Kidney (tissue), 14 donors: ENCODE data around the gene VN1R2. TPM values are rescaled to one million over a fixed set of nuclear protein-coding genes. Genes with fewer than 3 reads are reported as not detected.
"Not testable (repeated sequence)": the region's sequence is repeated elsewhere in the genome, so short reads cannot be mapped to it uniquely, and the experiment has no call there.

Source experiments
- DNase-seq, 5 donors: peaks; one replicate each; pipeline ENCODE4 v3.0.0-alpha.2; 2013 to 2020
- FAIRE-seq: peaks from 2 replicates; lab custom pipeline; 2012; peaks lifted over from hg19 to GRCh38; lab: Jason Lieb, UNC
- H3K27ac ChIP-seq, 2 donors: one replicate each; pipeline ENCODE4 v1.7.0; 2013; ENCODE audit warnings: low read depth in 2 of 2, low read length in 2 of 2, inconsistent platforms in 1 of 2
- H3K27me3 ChIP-seq: one replicate; pipeline ENCODE4 v1.7.1; 2013; ENCODE audit warnings: low read length, inconsistent platforms; ENCODE audit not compliant: control insufficient read depth, insufficient read depth
- H3K36me3 ChIP-seq, 3 donors: one replicate each; pipeline versions ENCODE4 v1.7.0 to v1.7.1; 2013; ENCODE audit warnings: low read length in 3 of 3, control low read depth in 1 of 3, inconsistent platforms in 1 of 3; ENCODE audit not compliant: insufficient read depth in 3 of 3, control insufficient read depth in 2 of 3
- H3K4me1 ChIP-seq, 3 donors: one replicate each; pipeline versions ENCODE4 v1.7.0 to v1.7.1; 2013; ENCODE audit warnings: low read length in 3 of 3, inconsistent platforms in 1 of 3, low read depth in 1 of 3; ENCODE audit not compliant: control insufficient read depth in 2 of 3, insufficient read depth in 2 of 3
- H3K4me3 ChIP-seq, 3 donors: one replicate each; pipeline versions ENCODE4 v1.7.0 to v1.8.1; 2013; ENCODE audit warnings: low read length in 3 of 3, control low read depth in 1 of 3, inconsistent platforms in 1 of 3
- H3K9ac ChIP-seq, 3 donors: one replicate each; pipeline versions ENCODE4 v1.7.0 to v1.7.1; 2013; ENCODE audit warnings: low read length in 3 of 3, control low read depth in 1 of 3, inconsistent platforms in 1 of 3
- H3K9me3 ChIP-seq, 3 donors: one replicate each; pipeline versions ENCODE4 v1.7.0 to v1.7.1; 2013; ENCODE audit warnings: low read length in 3 of 3, control low read depth in 1 of 3, inconsistent platforms in 1 of 3; ENCODE audit not compliant: control insufficient read depth in 2 of 3, insufficient read depth in 1 of 3
- CTCF ChIP-seq: IDR thresholded peaks from 3 replicates; pipeline ENCODE4 v1.5.1; 2012; ENCODE audit warnings: mild to moderate bottlenecking, moderate library complexity, borderline replicate concordance; ENCODE audit not compliant: insufficient read depth; ENCODE audit errors: extremely low read depth
- intact Hi-C: fragments of 100-400 bp; cut with DNase I; formaldehyde crosslinking; loops from one replicate; pipeline ENCODE4 v1.11.1; 2022
- polyA plus RNA-seq: library from polyadenylated mRNA; stranded (reverse); fragments of 350-450 nt; fragmentation: Illumina TruSeq; extraction: RNeasy Lipid Tissue Mini Kit (QIAGEN cat#74804); gene quantifications from one replicate; pipeline ENCODE4 v1.2.3, GENCODE V29; 2014; ENCODE audit warnings: low read depth, low replicate concordance; ENCODE audit not compliant: insufficient read depth
- total RNA-seq: library from RNA; stranded (reverse); fragmentation: NEBNext Ultra II Directional; extraction: Animal tissue kit (Norgen Biotek cat#: 25700); gene quantifications from one replicate; pipeline ENCODE4 v1.2.1, GENCODE V29; 2021
- donor health status: control.
- donor health status: control.
- donor health status: control.
- donor health status: control.
- donor health status: control.
- donor health status: DM: yes; HTN: yes; CAD: no.
- donor health status: Normal renal cell carcinoma (clear cell type).

VN1R2 gene
- total and polyA plus RNA-seq, 2 donors from 2014 or later: not detected

GRCh38 chr19:53294786-53295441 is 36.8 kb downstream of the VN1R2 start:
- no peak overlapping the region for H3K4me3 ChIP-seq
- no peak overlapping the region for H3K9ac ChIP-seq
- FAIRE-seq (no peak), DNase-seq (no peak)
- no peak for TF ChIP-seq CTCF
- intact Hi-C loops: no loop called here
- H3K36me3 ChIP-seq: no peaks in the 10 kb centered on the region
- H3K27ac ChIP-seq: no peak overlapping the region
- no peaks in the 10 kb centered on the region for H3K4me1 ChIP-seq
- H3K9me3 ChIP-seq: peaks cover 0 to 18% (median 10%) of the 10 kb centered on the region in 3 donors
- no peaks in the 10 kb centered on the region for H3K27me3 ChIP-seq

- H3K36me3 ChIP-seq, H3K9ac ChIP-seq, H3K4me3 ChIP-seq, intact Hi-C loops, FAIRE-seq, H3K4me1 ChIP-seq, H3K27me3 ChIP-seq, H3K27ac ChIP-seq, DNase-seq, H3K9me3 ChIP-seq: not testable (repeated sequence)
Observed at GRCh38 chr19:53301341-53301740, 43.2 kb downstream of the VN1R2 start.

GRCh38 chr19:53308339-53308811 is 50.3 kb downstream of the VN1R2 start:
- no peaks in the 10 kb centered on the region for H3K36me3 ChIP-seq
- H3K4me1 ChIP-seq: no peaks in the 10 kb centered on the region
- intact Hi-C loops: no loop called here
- H3K4me3 ChIP-seq: no peak overlapping the region
- FAIRE-seq: no peak
- no peaks in the 10 kb centered on the region for H3K27me3 ChIP-seq
- H3K9ac ChIP-seq: no peak overlapping the region
- H3K27ac ChIP-seq: no peak overlapping the region
- H3K9me3 ChIP-seq: no peaks in the 10 kb centered on the region
- peak in 4 of 5 donors; percentile 65 to 78 (median 74) for DNase-seq
- TF ChIP-seq CTCF: peak; percentile 10

Other genes with a start within 250 kb of the VN1R2 start
- not detected for gene ERVV-1, start 244.4 kb upstream of the VN1R2 start, total RNA-seq
- not detected for gene ERVV-1, start 244.4 kb upstream of the VN1R2 start, polyA plus RNA-seq
- gene ERVV-2, start 213.6 kb upstream of the VN1R2 start, total RNA-seq: not detected
- gene ERVV-2, start 213.6 kb upstream of the VN1R2 start, polyA plus RNA-seq: not detected
- 38.2 TPM for gene ZNF160, start 154.9 kb upstream of the VN1R2 start, total RNA-seq
- 9.5 TPM for gene ZNF160, start 154.9 kb upstream of the VN1R2 start, polyA plus RNA-seq
- 12.0 TPM for gene ZNF415, start 125.4 kb upstream of the VN1R2 start, total RNA-seq
- 8.8 TPM for gene ZNF415, start 125.4 kb upstream of the VN1R2 start, polyA plus RNA-seq
- 17.6 TPM for gene ZNF347, start 99.2 kb upstream of the VN1R2 start, total RNA-seq
- 2.3 TPM for gene ZNF347, start 99.2 kb upstream of the VN1R2 start, polyA plus RNA-seq
- 5.4 TPM for gene ZNF665, start 64.9 kb upstream of the VN1R2 start, total RNA-seq
- 2.2 TPM for gene ZNF665, start 64.9 kb upstream of the VN1R2 start, polyA plus RNA-seq
- 24.3 TPM for gene ZNF677, start 3.4 kb upstream of the VN1R2 start, total RNA-seq
- 6.5 TPM for gene ZNF677, start 3.4 kb upstream of the VN1R2 start, polyA plus RNA-seq
- gene VN1R4, start 9.4 kb downstream of the VN1R2 start, total RNA-seq: not detected
- not detected for gene VN1R4, start 9.4 kb downstream of the VN1R2 start, polyA plus RNA-seq
- gene ZNF845, start 75.5 kb downstream of the VN1R2 start, total RNA-seq: 9.2 TPM
- gene ZNF845, start 75.5 kb downstream of the VN1R2 start, polyA plus RNA-seq: 1.9 TPM
- gene ZNF525, start 107.4 kb downstream of the VN1R2 start, total RNA-seq: 17.2 TPM
- 3.9 TPM for gene ZNF525, start 107.4 kb downstream of the VN1R2 start, polyA plus RNA-seq
- gene ZNF765, start 136.9 kb downstream of the VN1R2 start, total RNA-seq: 10.8 TPM
- 3.0 TPM for gene ZNF765, start 136.9 kb downstream of the VN1R2 start, polyA plus RNA-seq
- 10.4 TPM for gene ZNF761, start 173.7 kb downstream of the VN1R2 start, total RNA-seq
- gene ZNF761, start 173.7 kb downstream of the VN1R2 start, polyA plus RNA-seq: 4.9 TPM
- 5.1 TPM for gene ZNF813, start 209.4 kb downstream of the VN1R2 start, total RNA-seq
- gene ZNF813, start 209.4 kb downstream of the VN1R2 start, polyA plus RNA-seq: 1.2 TPM